Astrocyte (in vitro differentiated cells and primary cell): Measurements from ENCODE around the gene PHF14. TPM values are rescaled to one million over a fixed set of nuclear protein-coding genes. Genes with fewer than 3 reads are reported as not detected.

Experiments
- DNase-seq: peaks from one replicate; pipeline ENCODE4 v3.0.0-alpha.2; 2010; ENCODE audit warnings: low read depth
- FAIRE-seq: peaks from 2 replicates; lab custom pipeline; 2011; peaks lifted over from hg19 to GRCh38; lab: Jason Lieb, UNC
- H2AFZ ChIP-seq: 2 replicates; pipeline ENCODE4 v1.6.0; 2012; ENCODE audit warnings: low read depth, low read length, inconsistent platforms
- H3K27ac ChIP-seq: 2 replicates; pipeline ENCODE4 v1.5.1; 2011; ENCODE audit warnings: low read depth, low read length, inconsistent platforms
- H3K27me3 ChIP-seq: 2 replicates; pipeline ENCODE4 v1.6.0; 2011; ENCODE audit warnings: low read length, inconsistent platforms; ENCODE audit not compliant: insufficient read depth
- H3K36me3 ChIP-seq: 2 replicates; pipeline ENCODE4 v1.5.1; 2011; ENCODE audit warnings: low read length, inconsistent platforms; ENCODE audit not compliant: insufficient read depth
- H3K4me1 ChIP-seq: 2 replicates; pipeline ENCODE4 v1.5.1; 2011; ENCODE audit warnings: low read length, inconsistent platforms; ENCODE audit not compliant: insufficient read depth
- H3K4me2 ChIP-seq: 2 replicates; pipeline ENCODE4 v1.6.0; 2012; ENCODE audit warnings: low read length, inconsistent platforms
- H3K4me3 ChIP-seq: 2 replicates; pipeline ENCODE4 v1.5.1; 2011; ENCODE audit warnings: low read depth, mild to moderate bottlenecking, low read length, inconsistent platforms; ENCODE audit not compliant: insufficient read depth
- H3K79me2 ChIP-seq: 2 replicates; pipeline ENCODE4 v1.6.0; 2012; ENCODE audit warnings: mild to moderate bottlenecking, low read length, inconsistent platforms; ENCODE audit not compliant: insufficient read depth
- H3K9ac ChIP-seq: 2 replicates; pipeline ENCODE4 v1.6.0; 2012; ENCODE audit warnings: mild to moderate bottlenecking, low read length, inconsistent platforms
- H3K9me3 ChIP-seq: 2 replicates; pipeline ENCODE4 v1.5.1; 2012; ENCODE audit warnings: low read depth, mild to moderate bottlenecking, low read length, inconsistent platforms; ENCODE audit not compliant: insufficient read depth
- H4K20me1 ChIP-seq: 2 replicates; pipeline ENCODE4 v1.6.0; 2012; ENCODE audit warnings: low read length, inconsistent platforms; ENCODE audit not compliant: insufficient read depth
- H3K27ac Mint-ChIP-seq: one replicate; pipeline ENCODE4 v1.8.0; 2021; ENCODE audit warnings: mild to moderate bottlenecking, mixed read lengths; ENCODE audit not compliant: unreplicated experiment
- H3K27me3 Mint-ChIP-seq: one replicate; pipeline ENCODE4 v1.8.0; 2021; ENCODE audit warnings: low read depth, mixed read lengths; ENCODE audit not compliant: unreplicated experiment
- H3K36me3 Mint-ChIP-seq: one replicate; pipeline ENCODE4 v1.8.0; 2021; ENCODE audit warnings: low read depth, mixed read lengths; ENCODE audit not compliant: unreplicated experiment
- H3K4me1 Mint-ChIP-seq: one replicate; pipeline ENCODE4 v1.8.0; 2021; ENCODE audit warnings: low read depth, mixed read lengths; ENCODE audit not compliant: unreplicated experiment
- H3K4me3 Mint-ChIP-seq: one replicate; pipeline ENCODE4 v1.8.0; 2021; ENCODE audit warnings: mild to moderate bottlenecking, moderate library complexity, mixed read lengths; ENCODE audit not compliant: unreplicated experiment
- H3K9me3 Mint-ChIP-seq: one replicate; pipeline ENCODE4 v1.8.0; 2021; ENCODE audit warnings: mild to moderate bottlenecking, mixed read lengths; ENCODE audit not compliant: unreplicated experiment
- CTCF ChIP-seq: IDR thresholded peaks from 2 replicates; pipeline ENCODE4 v1.5.1; 2011; ENCODE audit warnings: low read depth, mild to moderate bottlenecking, inconsistent platforms, low read length, moderate library complexity; ENCODE audit not compliant: insufficient read depth
- EZH2 ChIP-seq: IDR thresholded peaks from 2 replicates; pipeline ENCODE4 v1.6.1; 2012; ENCODE audit warnings: mild to moderate bottlenecking, low read length, inconsistent platforms; ENCODE audit not compliant: insufficient read depth
- total RNA-seq: library from RNA; stranded (reverse); gene quantifications from 2 replicates; pipeline ENCODE4 v1.2.1, GENCODE V29; 2021

Gene PHF14
- total RNA-seq, 1 donor from 2014 or later = 28.8 TPM

GRCh38 chr7:11195502-11195901, 221.8 kb downstream of the PHF14 start:
- DNase-seq = no peak
- Mint-ChIP-seq H3K4me1 (peaks cover 4% of the 10 kb centered on the region), H3K27me3 (peaks cover 8% of the 10 kb centered on the region), H3K36me3 (no peaks in the 10 kb centered on the region), H3K4me3 (no peak overlapping the region), H3K9me3 (no peaks in the 10 kb centered on the region), H3K27ac (no peak overlapping the region)
- Histone ChIP-seq H4K20me1 (no peaks in the 10 kb centered on the region), H3K27ac (no peak overlapping the region), H3K9me3 (no peaks in the 10 kb centered on the region), H3K4me2 (no peak overlapping the region), H2AFZ (no peak overlapping the region), H3K79me2 (no peaks in the 10 kb centered on the region), H3K4me1 (peaks cover 10% of the 10 kb centered on the region), H3K9ac (no peak overlapping the region), H3K4me3 (no peak overlapping the region), H3K36me3 (no peaks in the 10 kb centered on the region), H3K27me3 (peaks cover 2% of the 10 kb centered on the region)
- FAIRE-seq = no peak
- TF ChIP-seq EZH2 (no peak), CTCF (no peak)

GRCh38 chr7:11196143-11196542, 222.5 kb downstream of the PHF14 start:
- Histone ChIP-seq H3K27me3 (peaks cover 2% of the 10 kb centered on the region), H3K27ac (no peak overlapping the region), H3K4me3 (no peak overlapping the region), H3K36me3 (no peaks in the 10 kb centered on the region), H3K79me2 (no peaks in the 10 kb centered on the region), H3K4me2 (no peak overlapping the region), H2AFZ (no peak overlapping the region), H3K4me1 (peaks cover 10% of the 10 kb centered on the region), H3K9me3 (no peaks in the 10 kb centered on the region), H4K20me1 (no peaks in the 10 kb centered on the region), H3K9ac (no peak overlapping the region)
- H3K4me3 Mint-ChIP-seq = no peak overlapping the region
- no peak overlapping the region for H3K27ac Mint-ChIP-seq
- H3K9me3 Mint-ChIP-seq = no peaks in the 10 kb centered on the region
- no peak for TF ChIP-seq CTCF
- TF ChIP-seq EZH2 = no peak
- H3K36me3 Mint-ChIP-seq = no peaks in the 10 kb centered on the region
- DNase-seq (no peak), FAIRE-seq (no peak)
- H3K27me3 Mint-ChIP-seq = peaks cover 6% of the 10 kb centered on the region
- H3K4me1 Mint-ChIP-seq = peaks cover 4% of the 10 kb centered on the region

- no peaks in the 10 kb centered on the region for H3K36me3 Mint-ChIP-seq
- Histone ChIP-seq H3K9me3 (no peaks in the 10 kb centered on the region), H2AFZ (no peak overlapping the region), H3K4me1 (no peaks in the 10 kb centered on the region), H3K4me2 (no peak overlapping the region), H3K36me3 (no peaks in the 10 kb centered on the region), H3K27ac (no peak overlapping the region), H3K79me2 (no peaks in the 10 kb centered on the region), H4K20me1 (no peaks in the 10 kb centered on the region), H3K4me3 (no peak overlapping the region), H3K27me3 (peaks cover 7% of the 10 kb centered on the region), H3K9ac (no peak overlapping the region)
- FAIRE-seq (no peak), DNase-seq (no peak)
- H3K9me3 Mint-ChIP-seq = no peaks in the 10 kb centered on the region
- no peak overlapping the region for H3K27ac Mint-ChIP-seq
- TF ChIP-seq EZH2 (no peak), CTCF (no peak)
- no peaks in the 10 kb centered on the region for H3K4me1 Mint-ChIP-seq
- H3K4me3 Mint-ChIP-seq = no peak overlapping the region
- H3K27me3 Mint-ChIP-seq = peaks cover 2% of the 10 kb centered on the region
Measured at GRCh38 chr7:11203224-11203623, 229.6 kb downstream of the PHF14 start.
